K562 (cell line): ENCODE measurements around the gene GCSAM. TPM values are rescaled to one million over a fixed set of nuclear protein-coding genes. Genes with fewer than 3 reads are reported as not detected.

Experiments used
- ATAC-seq: fragments of 200-7000 bp; cut with Tn5 transposase; 3 replicates; pipeline ENCODE4 v1.9.1; 2020; ENCODE audit warnings: moderate library complexity
- BruUV-seq: library from RNA; stranded (reverse); fragments of 400-500 nt; replicated peaks from 2 replicates; lab custom pipeline; 2021; lab: Mats Ljungman, UMichigan
- CTCF ChIA-PET: fragments of 300-600 bp; formaldehyde crosslinking; extraction: SDS; loops from one replicate; lab custom pipeline; 2021; ENCODE audit warnings: low intra/inter-chr PET ratio; lab: Yijun Ruan, JAX
- POLR2A ChIA-PET: fragments of 300-600, 350-650 bp; sonication (Branson Sonifier 250); formaldehyde crosslinking; extraction: SDS; loops from one replicate; lab custom pipeline; 2021; ENCODE audit warnings: antibody characterized with exemption, inconsistent platforms; lab: Yijun Ruan, JAX
- DNase-seq, 4 experiments: peaks; one replicate each; pipeline versions ENCODE4 v3.0.0 to v3.0.0-alpha.2; 2011 to 2018; ENCODE audit warnings: low spot score in 3 of 4, mixed read lengths in 3 of 4; ENCODE audit errors: extremely low read depth in 1 of 4
- FAIRE-seq: peaks from 2 replicates; lab custom pipeline; 2011; peaks lifted over from hg19 to GRCh38; lab: Jason Lieb, UNC
- H2AFZ ChIP-seq: 2 replicates; pipeline ENCODE4 v1.6.0; 2011; ENCODE audit warnings: low read depth, low read length, control low read depth, inconsistent platforms
- H3K27ac ChIP-seq: fragments of 200-600 bp; 3 replicates; pipeline ENCODE4 v1.8.0; 2011; ENCODE audit warnings: low read depth, mild to moderate bottlenecking, control low read depth, inconsistent platforms, low read length, moderate library complexity, mixed read lengths; ENCODE audit errors: extremely low read depth
- H3K27me3 ChIP-seq, 2 experiments: fragments of 300-600 bp in 1 of 2; 2 replicates in 1 of 2; 3 replicates in 1 of 2; pipeline versions ENCODE4 v1.6.0 to v1.8.0; 2011; ENCODE audit warnings: inconsistent platforms in 2 of 2, low read length in 2 of 2, mild to moderate bottlenecking in 1 of 2, mixed read lengths in 1 of 2, moderate library complexity in 1 of 2; ENCODE audit not compliant: control insufficient read depth in 2 of 2, insufficient read depth in 2 of 2
- H3K36me3 ChIP-seq: fragments of 300-600 bp; 3 replicates; pipeline ENCODE4 v1.8.0; 2011; ENCODE audit warnings: mild to moderate bottlenecking, low read length, inconsistent platforms; ENCODE audit not compliant: control insufficient read depth, insufficient read depth
- H3K4me1 ChIP-seq, 2 experiments: fragments of 200-600 bp in 1 of 2; replicated peaks in 1 of 2; 2 replicates in 1 of 2; 3 replicates in 1 of 2; pipeline versions ENCODE4 v1.5.1 to v1.8.0; 2011; ENCODE audit warnings: inconsistent platforms in 2 of 2, low read length in 2 of 2, mild to moderate bottlenecking in 1 of 2, mixed read lengths in 1 of 2, moderate library complexity in 1 of 2; ENCODE audit not compliant: control insufficient read depth in 2 of 2, insufficient read depth in 2 of 2
- H3K4me2 ChIP-seq: 2 replicates; pipeline ENCODE4 v1.6.1; 2011; ENCODE audit warnings: low read length, control low read depth, inconsistent platforms, mixed read lengths; ENCODE audit not compliant: insufficient read depth
- H3K4me3 ChIP-seq: fragments of 200-600 bp; sonication (generic), shearing (Covaris generic); 2 replicates; pipeline ENCODE4 v1.5.1; 2016; ENCODE audit warnings: control low read depth, inconsistent platforms
- H3K79me2 ChIP-seq: fragments of 200-600 bp; 3 replicates; pipeline ENCODE4 v1.8.0; 2011; ENCODE audit warnings: low read length, inconsistent platforms; ENCODE audit not compliant: control insufficient read depth, insufficient read depth
- H3K9ac ChIP-seq, 2 experiments: 2 replicates each; pipeline versions ENCODE4 v1.6.0 to v1.6.1; 2011; ENCODE audit warnings: low read depth in 2 of 2, low read length in 2 of 2, control low read depth in 1 of 2, inconsistent platforms in 1 of 2, mild to moderate bottlenecking in 1 of 2, mixed read lengths in 1 of 2; ENCODE audit not compliant: insufficient read depth in 1 of 2
- H3K9me1 ChIP-seq: one replicate; pipeline ENCODE4 v1.6.0; 2011; ENCODE audit warnings: inconsistent platforms, mild to moderate bottlenecking, low read length, moderate library complexity; ENCODE audit not compliant: control insufficient read depth, insufficient read depth
- H3K9me3 ChIP-seq: replicated peaks from 2 replicates; pipeline ENCODE4 v1.5.1; 2011; ENCODE audit warnings: low read depth, low read length, inconsistent platforms; ENCODE audit not compliant: control insufficient read depth, insufficient read depth
- H4K20me1 ChIP-seq: replicated peaks from 2 replicates; pipeline ENCODE4 v1.6.1; 2011; ENCODE audit warnings: low read length, inconsistent platforms, mixed read lengths; ENCODE audit not compliant: control insufficient read depth, insufficient read depth
- EGR1 ChIP-seq: fragments of 450-650 bp; conservative IDR thresholded peaks from 2 replicates; pipeline ENCODE4 v1.6.1; 2017; ENCODE audit warnings: mild to moderate bottlenecking
- HNRNPUL1 ChIP-seq: fragments of 200-400 bp; formaldehyde crosslinking; IDR thresholded peaks from 2 replicates; pipeline ENCODE4 v1.6.1; 2017; ENCODE audit warnings: low read length
- MBD1 ChIP-seq: fragments of 250-450 bp; sonication (Bioruptor Pico); IDR thresholded peaks from 2 replicates; pipeline ENCODE4 v1.8.0; 2022; ENCODE audit warnings: inconsistent platforms
- POLR3A ChIP-seq: IDR thresholded peaks from 2 replicates; pipeline ENCODE4 v1.6.1; 2011; ENCODE audit warnings: borderline replicate concordance, mild to moderate bottlenecking, moderate library complexity; ENCODE audit not compliant: insufficient read length, insufficient read depth; ENCODE audit errors: extremely low read depth
- SLC30A9 ChIP-seq: fragments of 250-450 bp; sonication (Bioruptor Pico); IDR thresholded peaks from 2 replicates; pipeline ENCODE4 v1.8.0; 2022; ENCODE audit warnings: mild to moderate bottlenecking, moderate library complexity
- SREBF2 ChIP-seq: sonication (generic); formaldehyde crosslinking; IDR thresholded peaks from 2 replicates; pipeline ENCODE4 v1.4.0; 2020; ENCODE audit warnings: mild to moderate bottlenecking, missing genetic modification reagents
- TSHZ1 ChIP-seq: fragments of 250-450 bp; sonication (Bioruptor Pico); IDR thresholded peaks from 2 replicates; pipeline ENCODE4 v1.4.0; 2020; ENCODE audit warnings: mild to moderate bottlenecking, moderate library complexity
- ZKSCAN1 ChIP-seq: fragments of 150-350 bp; IDR thresholded peaks from 2 replicates; pipeline ENCODE4 v1.6.1; 2016; ENCODE audit warnings: low read depth, low read length
- ZNF134 ChIP-seq: fragments of 250-450 bp; sonication (Bioruptor Pico); conservative IDR thresholded peaks from 2 replicates; pipeline ENCODE4 v1.4.0; 2020
- ZNF24 ChIP-seq: fragments of 450-650 bp; IDR thresholded peaks from 2 replicates; pipeline ENCODE4 v1.6.1; 2016
- ZNF263 ChIP-seq: sonication (generic); formaldehyde crosslinking; IDR thresholded peaks from 2 replicates; pipeline ENCODE4 v1.8.0; 2022; ENCODE audit warnings: mild to moderate bottlenecking, missing genetic modification reagents, borderline replicate concordance
- WGBS: fragments of 100-300 bp; shearing (Covaris generic); methylation state at CpG from one replicate; pipeline ENCODE4 v1.1.6; 2016; ENCODE audit warnings: low coverage, mixed read lengths; ENCODE audit not compliant: insufficient coverage; ENCODE audit errors: missing lambda C conversion rate; 5-methylcytosine and 5-hydroxymethylcytosine counted together
- in situ Hi-C: fragments of 300-500 bp; cut with MboI; formaldehyde crosslinking; loops from 4 replicates; pipeline ENCODE4 v1.15.0; 2018; ENCODE audit warnings: inconsistent platforms, mixed read lengths
- intact Hi-C: fragments of 100-400 bp; cut with micrococcal nuclease; formaldehyde crosslinking; loops from 2 replicates; pipeline ENCODE4 v1.14.2; 2022
- polyA plus RNA-seq, 8 experiments: library from polyadenylated mRNA; depleted of rRNA in 4 of 8; stranded (reverse) in 5 of 8; unstranded in 3 of 8; fragments of >200 nt; fragmentation: Nextera tagmentation in 2 of 8; fragmentation: Illumina TruSeq in 1 of 8; extraction: Ambion mirVana in 2 of 8; extraction: Trizol in 1 of 8; gene quantifications; 2 replicates each; pipeline versions ENCODE4 v1.2.1 to v1.2.3, GENCODE V29; 2011 to 2014; ENCODE audit warnings: inconsistent platforms in 1 of 8, missing spikeins in 1 of 8
- total RNA-seq, 7 experiments: library from RNA; depleted of rRNA in 6 of 7; stranded (reverse); fragments of >200 nt in 6 of 7; fragmentation: Illumina TruSeq in 2 of 7; extraction: Trizol in 2 of 7; gene quantifications; 2 replicates each; pipeline versions ENCODE4 v1.2.1 to v1.2.3, GENCODE V29; 2011 to 2021; ENCODE audit warnings: low replicate concordance in 1 of 7

GCSAM gene
- total and polyA plus RNA-seq, 9 of the 15 experiments (the other 6 are each of a cell fraction or from before 2014, with no cell fraction given) = 0.10 TPM; not detected in 8

- no peak for TF ChIP-seq MBD1 (CRISPR knock-in tag)
Measured at GRCh38 chr3:112116748-112117186, 16.3 kb downstream of the GCSAM start (continued).

GRCh38 chr3:112115806-112116383, 17.2 kb downstream of the GCSAM start:
- in situ Hi-C loops (loop anchor here (25.0 kb wide), 1 partner anchor 396 kb away; no protein-coding TSS in a partner anchor), intact Hi-C loops (no loop called here)
- Histone ChIP-seq H3K27ac (no peak overlapping the region), H3K9me3 (no peaks in the 10 kb centered on the region), H4K20me1 (no peaks in the 10 kb centered on the region), H3K4me1 (no peaks in the 10 kb centered on the region), H3K27me3 (no peaks in the 10 kb centered on the region), H3K4me3 (no peak overlapping the region), H3K79me2 (no peaks in the 10 kb centered on the region), H3K9ac (no peak overlapping the region), H3K36me3 (0 out of 3 replicates have a peak, but pooled peaks cover 2% of the 10 kb centered on the region), H2AFZ (no peak overlapping the region), H3K9me1 (no peaks in the 10 kb centered on the region), H3K4me2 (no peak overlapping the region)
- TF ChIP-seq EGR1 (no peak), TSHZ1 (no peak), POLR3A (no peak), ZNF24 (no peak), SLC30A9 (no peak), ZKSCAN1 (no peak), SREBF2 (CRISPR knock-in tag) (no peak), ZNF134 (no peak), HNRNPUL1 (no peak), ZNF263 (no peak)
- FAIRE-seq (no peak), DNase-seq (no peak), ATAC-seq (no peak)
- no TSS peak for BruUV-seq
- ChIA-PET POLR2A (no interaction called here), CTCF (no interaction called here)
- WGBS = 35% methylated on average over 3 of the region's 6 CpGs
